ENCODE measurements around the gene HELZ. TPM values are rescaled to one million over a fixed set of nuclear protein-coding genes. Genes with fewer than 3 reads are reported as not detected.

HELZ gene
- total RNA-seq, 1 donor from 2014 or later, result 63.5 TPM

GRCh38 chr17:67074781-67075180 is 170.2 kb downstream of the HELZ start:
- H3K4me3 Mint-ChIP-seq (ENCODE audit: unreplicated experiment), result no peak overlapping the region
- peaks cover 36% of the 10 kb centered on the region for H3K36me3 Mint-ChIP-seq (ENCODE audit: unreplicated experiment)
- no peak overlapping the region for H3K27ac Mint-ChIP-seq (ENCODE audit: unreplicated experiment)
- H3K9me3 Mint-ChIP-seq (ENCODE audit: unreplicated experiment), result no peaks in the 10 kb centered on the region
- no peaks in the 10 kb centered on the region for H3K27me3 Mint-ChIP-seq (ENCODE audit: unreplicated experiment)
- DNase-seq (ENCODE audit: extremely low spot score, unreplicated experiment), result no peak
- H3K4me1 Mint-ChIP-seq (ENCODE audit: unreplicated experiment), result peaks cover 2% of the 10 kb centered on the region
- TF ChIP-seq CTCF (IDR thresholded peaks at IDR 0.05), result no peak

GRCh38 chr17:67072885-67073284 is 172.1 kb downstream of the HELZ start:
- Mint-ChIP-seq H3K27ac (ENCODE audit: unreplicated experiment) (no peak overlapping the region), H3K36me3 (ENCODE audit: unreplicated experiment) (peaks cover 28% of the 10 kb centered on the region), H3K4me3 (ENCODE audit: unreplicated experiment) (no peak overlapping the region), H3K4me1 (ENCODE audit: unreplicated experiment) (peaks cover 2% of the 10 kb centered on the region), H3K27me3 (ENCODE audit: unreplicated experiment) (no peaks in the 10 kb centered on the region), H3K9me3 (ENCODE audit: unreplicated experiment) (no peaks in the 10 kb centered on the region)
- no peak for DNase-seq (ENCODE audit: extremely low spot score, unreplicated experiment)
- no peak for TF ChIP-seq CTCF (IDR thresholded peaks at IDR 0.05)

DNA sequence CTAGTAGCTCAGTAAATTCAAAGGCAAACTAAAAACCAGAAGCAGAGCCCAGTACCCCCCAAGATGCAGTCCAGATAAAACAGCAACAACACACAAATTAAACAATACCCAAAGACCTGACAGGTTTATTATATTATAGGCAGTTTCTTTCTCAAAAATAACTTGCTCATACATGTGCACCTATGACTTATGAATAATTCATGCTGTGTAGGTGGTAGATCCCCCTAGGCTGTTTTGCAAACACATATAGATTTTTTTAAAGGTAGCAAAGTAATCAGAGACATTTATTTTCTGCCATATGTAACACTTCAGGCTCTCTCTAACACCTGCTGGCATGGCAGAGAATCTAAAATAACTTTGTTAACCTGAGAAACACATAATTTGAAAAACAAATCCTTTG is 173.4 kb downstream of the HELZ start:
- Mint-ChIP-seq H3K4me3 (ENCODE audit: unreplicated experiment) (no peak overlapping the region), H3K27ac (ENCODE audit: unreplicated experiment) (no peak overlapping the region), H3K4me1 (ENCODE audit: unreplicated experiment) (peaks cover 2% of the 10 kb centered on the region), H3K9me3 (ENCODE audit: unreplicated experiment) (no peaks in the 10 kb centered on the region), H3K27me3 (ENCODE audit: unreplicated experiment) (no peaks in the 10 kb centered on the region), H3K36me3 (ENCODE audit: unreplicated experiment) (peaks cover 24% of the 10 kb centered on the region)
- no peak for DNase-seq (ENCODE audit: extremely low spot score, unreplicated experiment)
- TF ChIP-seq CTCF (IDR thresholded peaks at IDR 0.05), result no peak

DNA sequence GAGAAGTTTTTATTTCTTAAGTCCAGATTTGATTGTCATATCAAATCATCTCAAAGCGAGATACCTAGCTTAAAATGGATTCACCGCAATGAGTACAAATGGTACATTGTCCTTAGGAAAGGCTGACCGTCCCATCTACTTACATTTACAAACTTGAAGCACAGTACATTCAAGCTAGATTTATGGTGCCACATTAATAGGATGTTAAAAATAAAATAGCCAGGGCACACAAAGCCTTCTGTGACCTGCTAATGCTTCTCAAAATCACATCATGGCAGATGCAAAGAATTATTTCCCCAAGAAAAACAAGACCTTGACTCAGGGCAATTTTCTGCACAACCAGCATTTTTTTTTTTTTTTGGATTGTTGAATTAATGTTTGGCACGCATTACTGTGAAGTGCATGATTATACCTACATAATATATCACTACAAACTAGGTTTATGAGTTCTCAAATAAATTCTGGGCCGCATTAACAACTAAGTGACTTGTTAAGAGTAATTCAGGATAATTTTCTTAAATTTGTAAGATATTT is 175.3 kb downstream of the HELZ start:
- Mint-ChIP-seq H3K9me3 (ENCODE audit: unreplicated experiment) (no peaks in the 10 kb centered on the region), H3K27me3 (ENCODE audit: unreplicated experiment) (no peaks in the 10 kb centered on the region)

GRCh38 chr17:67068999-67069398 is 176.0 kb downstream of the HELZ start:
- DNase-seq (ENCODE audit: extremely low spot score, unreplicated experiment), result no peak
- no peak overlapping the region for H3K4me3 Mint-ChIP-seq (ENCODE audit: unreplicated experiment)
- no peaks in the 10 kb centered on the region for H3K27me3 Mint-ChIP-seq (ENCODE audit: unreplicated experiment)
- no peaks in the 10 kb centered on the region for H3K9me3 Mint-ChIP-seq (ENCODE audit: unreplicated experiment)
- TF ChIP-seq CTCF (IDR thresholded peaks at IDR 0.05), result no peak
- no peak overlapping the region for H3K27ac Mint-ChIP-seq (ENCODE audit: unreplicated experiment)
- peaks cover 17% of the 10 kb centered on the region for H3K36me3 Mint-ChIP-seq (ENCODE audit: unreplicated experiment)
- no peaks in the 10 kb centered on the region for H3K4me1 Mint-ChIP-seq (ENCODE audit: unreplicated experiment)

More for the DNA sequence above, 175.3 kb downstream of the HELZ start:
- no peak overlapping the region for H3K27ac Mint-ChIP-seq (ENCODE audit: unreplicated experiment)
- H3K4me1 Mint-ChIP-seq (ENCODE audit: unreplicated experiment), result no peaks in the 10 kb centered on the region
- no peak overlapping the region for H3K4me3 Mint-ChIP-seq (ENCODE audit: unreplicated experiment)
- H3K36me3 Mint-ChIP-seq (ENCODE audit: unreplicated experiment), result peaks cover 17% of the 10 kb centered on the region
- no peak for TF ChIP-seq CTCF (IDR thresholded peaks at IDR 0.05)
- no peak for DNase-seq (ENCODE audit: extremely low spot score, unreplicated experiment)

Measured in osteocyte (in vitro differentiated cells).